Measurements from ENCODE around the gene GPN2.

Gene GPN2

DNA sequence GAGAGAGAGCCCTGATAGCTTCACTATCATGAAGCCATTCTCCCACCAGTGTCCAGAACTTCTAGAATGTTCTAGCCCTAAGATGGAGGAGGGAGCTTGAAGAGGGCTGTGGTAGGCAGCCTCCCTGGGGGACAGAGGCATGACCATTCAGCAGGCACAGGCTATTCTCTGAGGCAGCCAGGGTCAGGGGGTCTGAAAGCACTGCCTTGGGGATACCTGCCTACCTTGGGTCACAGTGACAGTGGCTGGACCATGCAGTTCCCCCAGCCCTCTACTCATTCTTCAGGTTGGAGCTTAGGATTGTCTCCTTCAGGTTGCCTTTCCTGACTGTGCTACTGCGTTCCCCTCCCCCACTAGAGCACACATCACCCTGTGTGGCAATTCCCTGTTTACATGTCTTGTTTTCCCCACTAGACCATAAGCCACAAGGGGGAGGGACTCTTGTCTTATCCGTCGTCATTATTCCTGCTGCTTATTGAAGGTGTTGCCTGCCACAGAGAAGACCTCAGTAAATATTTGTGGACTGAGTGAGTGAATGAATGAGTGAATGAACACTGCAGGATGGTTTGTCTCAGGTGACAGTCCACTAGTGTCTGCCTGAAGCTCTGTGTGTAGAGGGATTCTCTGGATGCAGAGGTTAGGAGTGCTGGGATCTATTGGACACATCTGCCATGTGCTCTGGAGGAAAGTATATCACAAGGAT is 58.4 kb downstream of the GPN2 start:
- DNase-seq, result no peak

DNA sequence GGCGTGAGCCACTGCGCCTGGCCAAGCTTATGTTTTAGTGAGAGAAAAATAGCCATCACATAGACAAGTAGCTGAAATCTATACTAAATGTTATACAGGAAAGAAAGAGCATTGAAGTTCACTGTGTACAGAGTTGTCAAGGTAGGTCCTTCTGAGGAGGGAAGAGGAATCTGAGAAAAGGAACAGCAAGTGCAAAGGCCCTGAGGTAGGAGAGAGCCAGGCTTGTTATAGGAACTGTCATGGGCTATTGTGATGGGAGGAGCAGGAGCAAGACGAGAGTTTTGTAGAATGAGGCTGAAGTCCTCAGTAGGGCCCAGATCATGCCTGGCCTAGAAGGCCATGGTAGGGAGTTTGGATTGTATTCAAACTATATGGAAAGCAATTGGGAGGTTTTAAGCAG is 59.0 kb downstream of the GPN2 start:
- DNase-seq, result no peak

DNA sequence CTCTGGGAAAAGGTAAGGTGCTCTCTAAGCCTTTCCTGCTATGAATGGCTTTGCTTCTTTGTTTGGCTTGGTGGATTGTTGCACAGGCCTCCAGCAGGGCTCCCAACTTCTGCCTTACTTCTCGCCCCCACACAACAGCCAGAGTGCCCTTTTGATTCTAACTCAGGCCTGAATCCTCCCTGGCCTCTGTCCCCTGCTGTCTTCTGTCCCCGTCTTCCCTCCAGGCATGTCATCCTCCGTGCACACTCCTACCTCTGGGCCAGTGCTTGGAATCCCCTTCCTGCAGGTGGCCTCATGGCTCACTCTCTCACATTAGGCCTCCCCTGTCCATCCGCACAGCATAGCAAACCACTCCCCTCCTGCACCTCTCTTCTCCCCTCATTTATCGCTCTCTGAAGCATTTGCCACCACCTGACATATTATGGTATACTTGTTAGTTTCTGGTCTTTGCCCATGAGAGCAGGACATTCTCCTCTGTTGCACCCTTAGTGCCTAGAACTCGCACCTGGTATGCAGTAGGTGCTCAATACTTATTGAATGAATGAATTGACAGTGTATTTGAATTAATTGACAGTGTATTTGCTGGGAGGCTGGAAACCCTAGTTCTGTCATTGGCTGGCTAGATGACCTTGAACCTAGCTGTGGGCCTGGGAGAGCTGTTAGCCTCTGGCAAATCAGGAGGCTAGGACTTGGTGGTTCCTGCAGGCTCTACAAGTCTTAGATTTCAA is 60.7 kb downstream of the GPN2 start:
- DNase-seq, result no peak

DNA sequence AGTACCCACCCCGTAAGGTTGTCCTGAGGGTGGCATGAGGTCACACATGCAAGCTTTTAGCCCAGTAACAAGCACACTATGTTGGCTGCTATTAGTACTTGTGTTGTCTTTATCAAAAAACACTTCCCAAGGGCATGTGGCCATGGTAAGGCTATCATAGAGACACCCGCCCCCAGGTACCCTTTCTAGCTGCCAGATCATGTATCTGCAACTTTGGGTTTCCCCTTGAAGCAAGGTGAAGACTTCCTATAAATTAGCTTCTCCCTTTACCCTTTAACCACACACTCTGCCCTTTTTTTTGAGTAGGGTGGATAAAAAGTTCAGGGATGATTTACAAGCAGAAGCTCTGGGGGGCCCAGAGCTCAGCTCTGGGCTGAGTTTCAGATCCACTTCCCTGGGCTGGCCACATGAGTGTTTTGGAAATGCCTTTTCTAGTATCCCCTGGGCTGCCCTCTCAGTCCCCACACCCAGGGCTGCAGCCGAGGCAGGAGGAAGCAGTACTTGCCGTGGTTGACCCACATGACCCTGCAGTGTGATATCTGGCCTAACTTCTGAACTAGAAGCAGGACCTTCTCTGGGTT is 61.6 kb downstream of the GPN2 start:
- no peak for DNase-seq

DNA sequence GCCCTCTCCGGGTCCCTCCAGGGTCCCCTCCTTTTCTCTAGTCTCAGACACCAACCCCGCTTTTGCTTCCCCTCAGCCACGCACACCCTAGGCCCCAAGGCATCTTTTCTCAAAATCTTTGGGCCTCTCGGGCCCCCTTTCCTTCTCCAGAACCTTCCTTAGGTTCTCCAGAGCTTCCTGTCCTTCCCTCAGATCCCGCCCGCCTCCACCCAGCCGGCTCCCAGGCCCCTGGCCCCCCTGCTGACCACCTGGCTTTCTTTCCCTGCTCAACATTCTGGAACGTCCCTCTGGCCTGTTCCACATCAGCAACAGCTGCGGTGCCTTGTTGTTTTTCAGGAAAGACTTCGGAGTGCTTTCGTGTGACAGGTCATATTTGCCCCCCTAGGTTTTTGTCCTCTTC is 62.4 kb downstream of the GPN2 start:
- DNase-seq, result peak; percentile 55

DNA sequence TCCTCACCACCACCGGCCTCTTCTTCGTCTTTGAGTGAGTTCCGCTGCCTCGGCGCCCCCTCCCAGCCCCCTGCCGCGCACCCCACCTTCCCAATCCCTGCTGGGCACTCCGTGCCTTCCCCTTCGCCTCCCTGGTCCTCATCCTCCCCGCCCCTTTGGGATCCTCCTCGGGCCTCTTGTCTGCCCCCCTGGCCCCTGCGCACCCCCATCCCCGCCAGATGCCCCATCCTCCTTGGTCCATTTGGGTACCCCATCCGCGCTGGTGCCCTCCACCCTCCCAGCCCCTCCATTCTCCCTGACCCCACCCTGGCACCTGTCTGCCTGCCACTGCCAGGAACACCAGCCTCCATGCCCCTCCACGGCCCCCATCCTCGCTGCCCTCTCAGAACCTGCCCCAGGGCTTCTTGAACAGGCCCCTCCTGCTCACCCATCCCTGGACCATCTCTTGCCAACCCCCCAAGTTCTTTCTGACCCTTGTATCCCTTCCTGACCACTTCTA is 62.9 kb downstream of the GPN2 start:
- no peak for DNase-seq

DNA sequence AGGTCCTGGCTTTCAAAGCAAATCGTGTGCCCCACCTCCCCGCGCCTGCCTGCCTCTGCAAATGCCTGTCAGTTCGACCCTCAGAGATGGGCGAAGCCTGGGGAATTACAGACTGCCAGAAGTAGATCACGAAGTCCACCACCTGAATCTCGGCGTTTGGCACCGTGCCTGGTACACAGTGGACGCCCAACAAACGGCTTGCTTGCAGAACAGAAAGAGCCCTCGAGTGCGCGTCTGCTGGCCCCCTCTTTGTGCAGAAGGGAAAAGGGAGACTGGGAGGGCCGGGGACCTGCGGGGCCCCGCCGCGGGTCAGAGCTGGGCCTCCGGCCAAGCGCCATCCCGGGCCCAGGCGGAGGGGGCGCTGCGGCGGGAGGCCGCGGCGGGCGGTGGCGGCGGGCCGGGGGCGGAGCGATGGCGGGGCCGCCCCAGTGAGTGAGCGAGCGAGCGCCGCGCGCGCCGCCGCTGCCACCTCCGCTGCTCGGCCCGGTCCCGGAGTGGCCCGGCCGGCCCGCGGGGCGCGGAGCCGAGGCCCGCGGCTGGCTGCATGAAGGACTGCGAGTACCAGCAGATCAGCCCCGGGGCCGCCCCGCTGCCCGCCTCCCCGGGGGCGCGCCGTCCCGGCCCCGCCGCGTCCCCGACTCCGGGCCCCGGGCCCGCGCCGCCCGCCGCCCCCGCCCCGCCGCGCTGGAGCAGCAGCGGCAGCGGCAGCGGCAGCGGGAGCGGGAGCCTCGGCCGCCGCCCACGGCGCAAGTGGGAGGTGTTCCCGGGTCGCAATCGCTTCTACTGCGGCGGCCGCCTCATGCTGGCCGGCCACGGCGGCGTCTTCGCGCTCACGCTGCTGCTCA is 63.6 kb downstream of the GPN2 start, which contains the start of gene ZDHHC18:
Gene ZDHHC18 (plus strand): TSS at position 428 of the 845 bp plus-strand sequence. CDS start 117 bp downstream, at position 545.
- DNase-seq, result peak; percentile 84

Measured in right forelimb (tissue), 1 donor.